Endothelial cell of umbilical vein (primary cell): ENCODE data around the gene CNTRL.

Source experiments
- CTCF ChIP-seq, 2 donors: IDR thresholded peaks; 1 replicate in 1 of 2; 2 replicates in 1 of 2; pipeline ENCODE4 v1.5.1; 2011; ENCODE audit warnings: low read length in 2 of 2, mild to moderate bottlenecking in 2 of 2, moderate library complexity in 2 of 2, control low read depth in 1 of 2, inconsistent platforms in 1 of 2, low read depth in 1 of 2; ENCODE audit not compliant: insufficient read depth in 1 of 2; ENCODE audit errors: extremely low read depth in 1 of 2
- EZH2 ChIP-seq: IDR thresholded peaks from 2 replicates; pipeline ENCODE4 v1.6.1; 2012; ENCODE audit warnings: borderline replicate concordance, low read depth, mild to moderate bottlenecking, moderate library complexity, low read length, inconsistent platforms; ENCODE audit not compliant: severe bottlenecking
- POLR2A ChIP-seq: IDR thresholded peaks from 2 replicates; pipeline ENCODE4 v1.6.1; 2012; ENCODE audit warnings: low read depth, mild to moderate bottlenecking, control low read depth, low read length
- POLR2AphosphoS5 ChIP-seq: IDR thresholded peaks from 2 replicates; pipeline ENCODE4 v1.6.1; 2012; ENCODE audit warnings: low read depth, mild to moderate bottlenecking, control low read depth, low read length, moderate library complexity; ENCODE audit not compliant: insufficient read depth

- TF ChIP-seq POLR2AphosphoS5 (no peak), CTCF (IDR thresholded peaks at IDR 0.05; ENCODE audit: extremely low read depth in 1 of 2, insufficient read depth in 1 of 2, low read depth in 1 of 2, low read length in 2 of 2) (no peak), EZH2 (no peak), POLR2A (no peak)
Observed at GRCh38 chr9:121143771-121144170, 69.0 kb downstream of the CNTRL start.
